Epithelial cell of proximal tubule (primary cell): ENCODE data around the gene SLC35G2. TPM values are rescaled to one million over a fixed set of nuclear protein-coding genes. Genes with fewer than 3 reads are reported as not detected.
"Not testable (repeated sequence)": the region's sequence is repeated elsewhere in the genome, so short reads cannot be mapped to it uniquely, and the experiment has no call there.

Experiments used
- DNase-seq: peaks from one replicate; pipeline ENCODE4 v3.0.0-alpha.2; 2011; ENCODE audit warnings: low read depth
- H3K4me3 ChIP-seq: 2 replicates; pipeline ENCODE4 v1.5.1; 2011; ENCODE audit warnings: low read depth, mild to moderate bottlenecking, low read length
- total RNA-seq: library from RNA; depleted of rRNA; stranded (reverse); fragments of >200 nt; gene quantifications from 2 replicates; pipeline ENCODE4 v1.2.3, GENCODE V29; 2015
- TF ChIP-seq, protein P1 (sequence below): conservative IDR thresholded peaks from 2 replicates; pipeline ENCODE4 v1.5.1; 2012; ENCODE audit warnings: low read depth, mild to moderate bottlenecking, low read length

The SLC35G2 gene
- total RNA-seq, 1 donor from 2014 or later = 7.6 TPM

DNA sequence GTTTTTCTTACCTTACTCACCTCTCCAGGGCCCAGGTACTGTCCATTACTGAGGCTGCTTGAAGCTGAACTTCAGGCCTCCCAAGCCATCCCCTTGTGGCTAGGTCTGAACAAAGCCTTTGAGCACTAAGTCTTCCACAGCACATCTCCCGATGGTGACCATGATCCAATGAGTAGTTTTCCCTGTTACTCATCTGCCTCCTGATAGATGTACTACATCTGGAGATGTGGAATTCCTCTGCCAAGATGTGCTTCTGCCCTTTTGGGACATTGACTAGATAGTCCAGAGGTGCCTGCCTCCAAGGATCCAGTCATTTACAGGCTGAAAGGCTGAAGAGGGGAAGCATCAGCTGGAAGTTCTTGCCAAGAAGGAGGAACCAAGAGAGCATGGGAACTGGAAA is 28.9 kb upstream of the SLC35G2 start:
- H3K4me3 ChIP-seq = no peak overlapping the region
- no peak for DNase-seq
- TF ChIP-seq, protein P1, sequence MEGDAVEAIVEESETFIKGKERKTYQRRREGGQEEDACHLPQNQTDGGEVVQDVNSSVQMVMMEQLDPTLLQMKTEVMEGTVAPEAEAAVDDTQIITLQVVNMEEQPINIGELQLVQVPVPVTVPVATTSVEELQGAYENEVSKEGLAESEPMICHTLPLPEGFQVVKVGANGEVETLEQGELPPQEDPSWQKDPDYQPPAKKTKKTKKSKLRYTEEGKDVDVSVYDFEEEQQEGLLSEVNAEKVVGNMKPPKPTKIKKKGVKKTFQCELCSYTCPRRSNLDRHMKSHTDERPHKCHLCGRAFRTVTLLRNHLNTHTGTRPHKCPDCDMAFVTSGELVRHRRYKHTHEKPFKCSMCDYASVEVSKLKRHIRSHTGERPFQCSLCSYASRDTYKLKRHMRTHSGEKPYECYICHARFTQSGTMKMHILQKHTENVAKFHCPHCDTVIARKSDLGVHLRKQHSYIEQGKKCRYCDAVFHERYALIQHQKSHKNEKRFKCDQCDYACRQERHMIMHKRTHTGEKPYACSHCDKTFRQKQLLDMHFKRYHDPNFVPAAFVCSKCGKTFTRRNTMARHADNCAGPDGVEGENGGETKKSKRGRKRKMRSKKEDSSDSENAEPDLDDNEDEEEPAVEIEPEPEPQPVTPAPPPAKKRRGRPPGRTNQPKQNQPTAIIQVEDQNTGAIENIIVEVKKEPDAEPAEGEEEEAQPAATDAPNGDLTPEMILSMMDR = no peak

DNA sequence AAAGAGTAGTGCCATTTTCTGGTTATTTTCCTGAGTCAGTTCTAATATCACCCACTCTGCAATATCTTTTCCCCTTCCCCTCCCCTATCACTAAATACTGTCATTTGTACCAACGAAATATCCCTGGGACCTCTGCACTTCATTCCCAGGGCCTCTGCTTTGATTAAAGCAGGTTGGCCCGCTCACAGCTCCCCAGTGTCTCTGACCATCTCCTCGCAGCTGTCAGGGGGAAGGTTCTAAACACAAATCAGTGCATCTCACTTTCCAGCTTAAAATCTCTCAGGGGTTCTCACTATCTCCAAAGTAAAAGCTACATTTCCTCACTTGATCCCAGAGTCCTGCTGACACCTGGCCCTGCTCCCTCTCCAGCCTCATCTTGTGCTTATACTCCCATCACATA is 28.1 kb upstream of the SLC35G2 start:
- TF ChIP-seq, protein P1 = no peak

DNA sequence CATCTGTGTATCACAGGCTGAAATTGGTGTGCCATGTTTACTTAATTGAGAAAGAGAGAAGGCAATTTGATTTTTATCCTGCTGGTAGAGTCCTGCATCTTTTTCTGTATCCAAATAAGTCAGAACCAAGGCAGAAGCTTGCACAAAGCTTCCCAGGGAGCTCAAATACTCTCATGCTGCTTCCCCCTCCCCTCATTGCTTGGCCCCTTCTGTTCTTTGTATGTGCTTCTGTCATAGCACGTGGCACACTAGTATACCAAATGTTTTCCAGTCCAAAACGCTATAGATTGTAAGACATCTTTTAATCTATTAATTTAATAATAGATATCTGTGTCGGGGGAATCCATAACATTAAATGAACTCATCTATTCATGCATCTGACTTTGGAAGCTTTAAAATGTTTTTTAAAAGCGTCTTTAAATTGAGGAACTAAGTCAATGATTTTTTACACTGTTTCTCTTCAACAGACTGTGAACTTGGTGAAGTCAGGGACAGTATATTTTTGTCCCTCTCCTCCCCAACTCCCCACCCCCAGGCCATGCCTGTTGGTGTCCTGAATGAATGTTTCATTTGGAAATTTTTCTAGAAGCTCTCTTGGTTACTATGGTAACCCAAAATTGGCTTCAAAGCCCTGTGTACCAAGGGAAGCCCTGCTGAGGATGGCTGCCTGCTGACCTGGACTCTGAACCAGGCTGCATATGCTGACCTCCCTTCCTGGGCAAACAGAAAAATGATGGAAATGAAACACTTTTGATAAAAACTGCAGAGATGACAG is 26.2 kb upstream of the SLC35G2 start:
- DNase-seq = no peak
- TF ChIP-seq, protein P1 = no peak
- H3K4me3 ChIP-seq = no peak overlapping the region

More for the DNA sequence above, 28.1 kb upstream of the SLC35G2 start:
- no peak overlapping the region for H3K4me3 ChIP-seq
- no peak for DNase-seq

DNA sequence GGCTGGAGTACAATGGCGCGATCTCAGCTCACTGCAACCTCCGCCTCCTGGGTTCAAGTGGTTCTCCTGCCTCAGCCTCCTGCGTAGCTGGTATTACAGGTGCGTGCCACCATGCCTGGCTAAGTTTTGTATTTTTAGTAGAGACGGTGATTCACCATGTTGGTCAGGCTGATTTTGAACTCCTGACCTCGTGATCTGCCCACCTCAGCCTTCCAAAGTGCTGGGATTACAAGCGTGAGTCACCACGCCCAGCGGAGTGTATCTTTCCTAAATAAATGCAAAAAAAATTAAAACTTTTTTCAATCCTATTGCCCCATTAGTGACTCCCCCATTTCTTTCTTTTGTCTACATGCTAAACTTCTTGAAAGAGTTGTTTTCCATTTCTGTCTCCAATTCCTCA is 17.8 kb upstream of the SLC35G2 start:
- DNase-seq, H3K4me3 ChIP-seq: not testable (repeated sequence)

DNA sequence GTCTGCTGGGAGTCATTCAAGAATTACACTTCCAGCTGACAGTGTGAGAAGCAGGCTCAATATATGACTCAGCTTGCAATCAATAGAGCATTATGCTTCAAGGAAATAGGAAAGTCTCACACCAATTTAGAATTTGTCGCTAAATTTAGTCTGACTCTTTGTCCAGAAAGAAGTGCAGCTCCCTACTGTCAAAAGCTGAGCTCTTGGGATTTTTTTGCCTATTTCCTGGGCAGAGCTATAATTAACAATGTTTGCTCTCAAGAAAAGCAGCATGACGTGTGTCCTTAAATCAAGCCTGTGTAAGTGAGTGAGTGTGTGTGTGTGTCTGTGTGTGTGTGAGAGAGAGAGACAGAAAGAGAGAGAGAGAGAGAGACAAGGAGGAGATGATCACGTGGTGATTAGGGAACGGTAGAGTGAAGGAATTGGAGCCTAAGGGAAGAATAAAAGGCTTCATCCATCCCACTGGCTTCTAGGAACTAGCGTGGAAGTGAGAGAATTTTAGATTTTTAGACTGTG is 16.4 kb upstream of the SLC35G2 start:
- no peak for DNase-seq
- TF ChIP-seq, protein P1 = no peak
- H3K4me3 ChIP-seq = no peak overlapping the region

DNA sequence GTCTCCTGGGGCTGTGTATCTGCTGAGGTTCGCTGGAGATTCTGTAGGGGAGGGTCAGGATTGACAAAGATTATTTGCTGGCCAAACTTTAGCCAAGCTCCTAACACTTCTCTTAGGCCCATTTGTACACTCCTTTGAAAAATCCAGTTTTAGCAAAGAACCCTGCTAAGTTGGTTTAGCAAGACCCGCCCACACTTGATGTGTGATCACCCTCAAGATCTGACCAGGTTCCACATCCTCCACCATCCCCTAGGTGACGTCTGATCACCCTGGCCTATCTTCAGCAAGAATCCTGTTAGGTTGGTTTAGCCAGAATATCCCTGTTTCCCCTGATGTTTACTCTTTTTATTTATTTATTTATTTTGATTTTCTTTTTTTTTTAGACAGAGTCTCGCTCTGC is 14.8 kb upstream of the SLC35G2 start:
- no peak overlapping the region for H3K4me3 ChIP-seq
- TF ChIP-seq, protein P1 = no peak
- no peak for DNase-seq

DNA sequence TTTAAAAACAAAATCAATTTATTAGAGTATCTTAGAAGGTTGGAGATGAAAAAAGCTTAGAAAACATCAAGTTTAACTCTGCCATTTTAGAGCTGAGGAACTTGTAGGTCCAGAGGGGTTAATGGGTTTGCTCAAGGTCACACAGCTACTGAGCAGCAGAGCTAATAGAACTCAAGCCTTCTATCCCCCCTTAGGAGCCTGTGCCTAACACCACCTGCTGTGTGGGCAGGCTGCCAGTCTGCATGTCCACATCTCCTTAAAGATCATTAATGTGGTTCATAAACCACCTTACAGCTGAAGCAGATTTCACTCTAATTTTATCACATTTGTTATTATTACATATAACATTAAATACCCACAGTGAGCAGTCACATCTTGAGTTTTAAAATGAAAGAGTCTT is 14.1 kb upstream of the SLC35G2 start:
- no peak overlapping the region for H3K4me3 ChIP-seq
- no peak for DNase-seq
- TF ChIP-seq, protein P1 = no peak
